IMR-90 (cell line): ENCODE measurements around the gene GRIFIN. TPM values are rescaled to one million over a fixed set of nuclear protein-coding genes. Genes with fewer than 3 reads are reported as not detected.

Experiments used
- ATAC-seq: fragments of 200-7000 bp; cut with Tn5 transposase; 2 replicates; pipeline ENCODE4 v1.9.1; 2020; ENCODE audit warnings: low read depth, mild to moderate bottlenecking, moderate library complexity
- BruUV-seq: library from RNA; stranded (reverse); fragments of 400-500 nt; replicated peaks from 2 replicates; lab custom pipeline; 2021; lab: Mats Ljungman, UMichigan
- CTCF ChIA-PET: fragments of 300-600 bp; formaldehyde crosslinking; extraction: SDS; loops from one replicate; lab custom pipeline; 2021; ENCODE audit warnings: antibody characterized with exemption; lab: Yijun Ruan, JAX
- POLR2A ChIA-PET: fragments of 300-600 bp; sonication (Branson Sonifier 250); formaldehyde crosslinking; loops from one replicate; lab custom pipeline; 2022; ENCODE audit warnings: antibody characterized with exemption; ENCODE audit not compliant: unreplicated experiment; lab: Charles Lee
- DNase-seq: peaks from one replicate; pipeline ENCODE4 v3.0.0; 2013
- H2AFZ ChIP-seq: replicated peaks from 2 replicates; pipeline ENCODE3; 2013; ENCODE audit warnings: low read length, mild to moderate bottlenecking; ENCODE audit not compliant: poor library complexity
- H2AK5ac ChIP-seq: 2 replicates; pipeline ENCODE4 v1.6.1; 2013; ENCODE audit warnings: low read depth, low read length, inconsistent platforms
- H2AK9ac ChIP-seq: replicated peaks from 2 replicates; pipeline ENCODE3; 2013; ENCODE audit warnings: mild to moderate bottlenecking, low read depth, low read length, moderate library complexity; ENCODE audit not compliant: poor library complexity
- H2BK120ac ChIP-seq: 2 replicates; pipeline ENCODE4 v1.6.1; 2013; ENCODE audit warnings: low read depth, low read length, inconsistent platforms
- H2BK15ac ChIP-seq: 3 replicates; pipeline ENCODE4 v1.6.1; 2013; ENCODE audit warnings: low read depth, low read length, inconsistent platforms
- H2BK20ac ChIP-seq: 2 replicates; pipeline ENCODE4 v1.6.1; 2013; ENCODE audit warnings: low read depth, mild to moderate bottlenecking, inconsistent platforms, low read length, moderate library complexity
- H2BK5ac ChIP-seq: 2 replicates; pipeline ENCODE4 v1.6.1; 2013; ENCODE audit warnings: mild to moderate bottlenecking, low read depth, low read length, inconsistent platforms; ENCODE audit not compliant: poor library complexity, severe bottlenecking
- H3K14ac ChIP-seq: replicated peaks from 2 replicates; pipeline ENCODE4 v1.6.1; 2013; ENCODE audit warnings: low read depth, low read length, inconsistent platforms
- H3K18ac ChIP-seq: 2 replicates; pipeline ENCODE4 v1.6.1; 2013; ENCODE audit warnings: low read depth, low read length, control low read depth
- H3K23ac ChIP-seq: 2 replicates; pipeline ENCODE4 v1.6.1; 2013; ENCODE audit warnings: low read depth, low read length, inconsistent platforms
- H3K27ac ChIP-seq: 2 replicates; pipeline ENCODE4 v1.5.1; 2013; ENCODE audit warnings: mild to moderate bottlenecking, control low read depth, low read length; ENCODE audit not compliant: insufficient read depth
- H3K27me3 ChIP-seq: 2 replicates; pipeline ENCODE4 v1.6.1; 2013; ENCODE audit warnings: low read length; ENCODE audit not compliant: control insufficient read depth, insufficient read depth
- H3K36me3 ChIP-seq: 2 replicates; pipeline ENCODE4 v1.6.1; 2013; ENCODE audit warnings: low read length, mixed read lengths; ENCODE audit not compliant: control insufficient read depth, insufficient read depth
- H3K4ac ChIP-seq: 2 replicates; pipeline ENCODE4 v1.6.1; 2013; ENCODE audit warnings: low read depth, low read length, inconsistent platforms
- H3K4me1 ChIP-seq: 2 replicates; pipeline ENCODE4 v1.6.1; 2013; ENCODE audit warnings: low read length, mixed read lengths; ENCODE audit not compliant: control insufficient read depth, insufficient read depth
- H3K4me2 ChIP-seq: 2 replicates; pipeline ENCODE4 v1.6.1; 2013; ENCODE audit warnings: low read depth, mild to moderate bottlenecking, control low read depth, low read length, moderate library complexity
- H3K4me3 ChIP-seq: 2 replicates; pipeline ENCODE4 v1.5.1; 2013; ENCODE audit warnings: low read depth, mild to moderate bottlenecking, control low read depth, low read length, moderate library complexity; ENCODE audit not compliant: insufficient read depth
- H3K56ac ChIP-seq: 2 replicates; pipeline ENCODE4 v1.6.1; 2013; ENCODE audit warnings: low read length, inconsistent platforms; ENCODE audit not compliant: insufficient read depth; ENCODE audit errors: extremely low read depth
- H3K79me1 ChIP-seq, 2 experiments: 2 replicates each; pipeline ENCODE4 v1.6.1; 2013; ENCODE audit warnings: low read length in 2 of 2, inconsistent platforms in 1 of 2, low read depth in 1 of 2
- H3K9ac ChIP-seq: 2 replicates; pipeline ENCODE4 v1.6.1; 2013; ENCODE audit warnings: low read depth, low read length, control low read depth
- H3K9me1 ChIP-seq: 2 replicates; pipeline ENCODE4 v1.6.1; 2013; ENCODE audit warnings: low read length, inconsistent platforms; ENCODE audit not compliant: insufficient read depth
- H3K9me3 ChIP-seq: 2 replicates; pipeline ENCODE4 v1.6.1; 2013; ENCODE audit warnings: low read length; ENCODE audit not compliant: control insufficient read depth, insufficient read depth
- H4K20me1 ChIP-seq: 2 replicates; pipeline ENCODE4 v1.6.1; 2013; ENCODE audit warnings: low read length, inconsistent platforms; ENCODE audit not compliant: insufficient read depth
- H4K5ac ChIP-seq: 2 replicates; pipeline ENCODE4 v1.6.1; 2013; ENCODE audit warnings: mild to moderate bottlenecking, low read depth, low read length, control low read depth
- H4K8ac ChIP-seq, 2 experiments: 2 replicates each; pipeline ENCODE4 v1.6.1; 2013; ENCODE audit warnings: low read depth in 2 of 2, low read length in 2 of 2, control low read depth in 1 of 2, inconsistent platforms in 1 of 2
- H4K91ac ChIP-seq: 2 replicates; pipeline ENCODE4 v1.6.1; 2013; ENCODE audit warnings: low read depth, low read length, inconsistent platforms; ENCODE audit not compliant: insufficient read depth
- CEBPB ChIP-seq: IDR thresholded peaks from 2 replicates; pipeline ENCODE4 v1.6.1; 2012; ENCODE audit warnings: low read depth, low read length, improper control_type of control experiment
- WGBS, 2 experiments: methylation state at CpG; one replicate each; pipeline versions ENCODE4 v1.1.5 to v1.1.7; 2013; ENCODE audit warnings: missing lambda C conversion rate in 2 of 2; ENCODE audit not compliant: insufficient read length in 1 of 2; ENCODE audit errors: extremely low coverage in 2 of 2; 5-methylcytosine and 5-hydroxymethylcytosine counted together
- dilution Hi-C: fragments of 300-500 bp; cut with HindIII; formaldehyde crosslinking; loops from one replicate; pipeline ENCODE4 v1.14.3; 2018; ENCODE audit warnings: low sequenced_read_pairs; ENCODE audit not compliant: unreplicated experiment
- in situ Hi-C: fragments of 300-500 bp; cut with MboI; formaldehyde crosslinking; loops from 3 replicates; pipeline ENCODE4 v1.14.3; 2019; ENCODE audit warnings: low sequenced_read_pairs, inconsistent platforms, mixed read lengths
- intact Hi-C: fragments of 100-400 bp; cut with micrococcal nuclease; formaldehyde crosslinking; loops from 2 replicates; pipeline ENCODE4 v1.10.0; 2022
- polyA plus RNA-seq, 3 experiments: library from polyadenylated mRNA; depleted of rRNA; stranded (reverse); fragments of >200 nt; gene quantifications; 2 replicates each; pipeline ENCODE4 v1.2.3, GENCODE V29; 2012; ENCODE audit warnings: low replicate concordance in 1 of 3
- total RNA-seq: library from RNA; depleted of rRNA; stranded (reverse); fragments of >200 nt; gene quantifications from 2 replicates; pipeline ENCODE4 v1.2.3, GENCODE V29; 2012

Gene GRIFIN
- total and polyA plus RNA-seq, 2 of the 4 experiments (the other 2 are of a cell fraction) = not detected

- CTCF ChIA-PET = interaction anchor here (0.8 kb wide), 1 partner anchor 28 kb away, joined by 3 read pairs; no protein-coding TSS in a partner anchor
- no peak overlapping the region for H3K9ac ChIP-seq
- DNase-seq = no peak
These were observed 21.5 kb upstream of the GRIFIN start for GRCh38 chr7:2497500-2498336.

More at GRCh38 chr7:2497500-2498336, 21.5 kb upstream of the GRIFIN start:
- no peak overlapping the region for H3K4me2 ChIP-seq
- H3K27ac ChIP-seq = no peak overlapping the region
- no peaks in the 10 kb centered on the region for H3K36me3 ChIP-seq
- no peaks in the 10 kb centered on the region for H3K9me3 ChIP-seq
- 38% methylated on average over 12 of the region's 25 CpGs; no CpG with 5 or more reads in 1 of the 2 experiments for WGBS, 2 experiments
- no peak overlapping the region for H3K4ac ChIP-seq
- peaks cover 10% of the 10 kb centered on the region for H3K4me1 ChIP-seq
- H4K8ac ChIP-seq = no peak overlapping the region
- H2BK120ac ChIP-seq = no peak overlapping the region
- 0 out of 2 replicates have a peak, but pooled peaks cover 3% of the 10 kb centered on the region for H3K9me1 ChIP-seq
- H2AK9ac ChIP-seq = peak overlapping the region; percentile 65
- H3K14ac ChIP-seq = no peak overlapping the region
- TF ChIP-seq CEBPB = no peak
- H2AK5ac ChIP-seq = no peak overlapping the region
- H4K91ac ChIP-seq = no peak overlapping the region
- intact Hi-C loops (loop anchor here (2.0 kb wide), 1 partner anchor 19 kb away; no protein-coding TSS in a partner anchor), in situ Hi-C loops (no loop called here), dilution Hi-C loops (no loop called here)
- no peak overlapping the region for H2BK20ac ChIP-seq
- peaks cover 6% of the 10 kb centered on the region; the same call in 1 of the 2 replicates for H3K27me3 ChIP-seq
- no peak overlapping the region for H3K4me3 ChIP-seq
- POLR2A ChIA-PET = interaction anchor here (0.5 kb wide), 1 partner anchor 54 kb away, joined by 3 read pairs; no protein-coding TSS in a partner anchor
- H3K23ac ChIP-seq = no peak overlapping the region
- no peak overlapping the region for H3K18ac ChIP-seq
- peak overlapping the region; percentile 63 for H2AFZ ChIP-seq
- H2BK5ac ChIP-seq = no peak overlapping the region
- ATAC-seq = peak; percentile 83
- H4K5ac ChIP-seq = no peak overlapping the region
- H3K79me1 ChIP-seq = no peaks in the 10 kb centered on the region
- H3K56ac ChIP-seq = no peak overlapping the region
- no peaks in the 10 kb centered on the region for H4K20me1 ChIP-seq
- no TSS peak for BruUV-seq
- no peak overlapping the region for H2BK15ac ChIP-seq
